ENCODE results near the gene ARHGAP18. TPM values are rescaled to one million over a fixed set of nuclear protein-coding genes. Genes with fewer than 3 reads are reported as not detected.

The ARHGAP18 gene
- total and polyA plus RNA-seq, 2 experiments from 2014 or later: 12.5 to 23.8 TPM

DNA sequence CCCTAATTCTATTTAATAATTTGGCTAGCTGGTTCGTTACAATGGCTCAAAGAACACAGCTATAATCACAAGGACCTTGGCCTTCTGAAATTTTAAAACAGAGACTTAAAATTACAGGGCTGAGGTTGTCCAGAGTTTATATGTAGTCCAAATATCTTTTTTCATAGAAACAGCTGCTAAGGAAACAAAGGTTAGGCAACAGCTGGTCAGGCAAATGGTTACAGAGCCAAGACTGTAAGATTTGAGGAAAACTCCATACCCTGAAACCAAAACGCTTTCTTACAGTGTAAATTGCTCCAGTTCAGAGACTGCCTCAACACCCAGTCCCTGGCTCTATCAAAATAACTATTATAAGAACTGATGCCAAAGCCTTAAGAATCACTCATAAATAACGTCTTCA is 9.7 kb upstream of the ARHGAP18 start:
- peak overlapping the region; percentile 50 for H2AFZ ChIP-seq
- H3K4me1 ChIP-seq (ENCODE audit: insufficient read depth): peaks cover 9% of the 10 kb centered on the region; the same call in 1 of the 2 replicates
- no peaks in the 10 kb centered on the region for H4K20me1 ChIP-seq (ENCODE audit: insufficient read depth)
- H3K27me3 ChIP-seq (replicated peaks; ENCODE audit: insufficient read depth): no peaks in the 10 kb centered on the region
- H3K4me2 ChIP-seq (ENCODE audit: unreplicated experiment): no peak overlapping the region
- peak; percentile 24 for DNase-seq
- no peak overlapping the region for H3K9ac ChIP-seq
- whole genome bisulfite sequencing, 2 experiments (ENCODE audit: low coverage in 1 of 2, low lambda C conversion rate in 2 of 2, missing lambda C conversion rate in 2 of 2): 37 to 40% methylated on average over 3 of the region's 3 CpGs
- H3K27ac ChIP-seq: no peak overlapping the region
- no peaks in the 10 kb centered on the region for H3K9me3 ChIP-seq (ENCODE audit: low read depth)
- no peaks in the 10 kb centered on the region for H3K79me2 ChIP-seq (ENCODE audit: insufficient read depth)
- no peaks in the 10 kb centered on the region for H3K36me3 ChIP-seq (ENCODE audit: low read depth)
- no peak overlapping the region for H3K4me3 ChIP-seq
- TF ChIP-seq EZH2 (IDR thresholded peaks at IDR 0.05; ENCODE audit: insufficient read depth, poor library complexity, severe bottlenecking) (no peak), EZH2phosphoT487 (IDR thresholded peaks at IDR 0.05; ENCODE audit: insufficient read depth, low read depth) (no peak)
- H3K9me2 ChIP-seq (ENCODE audit: insufficient read depth): no peaks in the 10 kb centered on the region
- no peaks in the 10 kb centered on the region for H3F3A ChIP-seq (ENCODE audit: insufficient read depth)
- in situ Hi-C loops (cut with MboI): loop anchor here (10.0 kb wide), 1 partner anchor 115 kb away; no protein-coding TSS in a partner anchor

DNA sequence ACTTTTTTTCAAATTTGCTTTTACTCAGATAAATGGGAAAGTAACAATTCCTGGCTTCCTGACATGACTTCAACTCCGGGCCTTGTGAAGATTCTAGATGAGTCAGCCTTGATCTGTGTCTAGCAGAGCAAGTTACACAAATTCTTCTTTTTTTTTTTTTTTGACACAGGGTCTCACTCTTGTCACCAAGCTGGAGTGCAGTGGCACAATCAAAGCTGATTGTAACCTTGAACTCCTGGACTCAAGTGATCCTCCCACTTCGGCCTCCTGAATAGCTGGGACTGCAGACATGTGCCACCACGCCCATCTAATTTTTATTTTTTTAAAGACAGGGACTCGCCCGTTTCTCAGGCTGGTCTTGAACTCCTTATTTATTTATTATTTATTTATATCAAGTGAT is 7.3 kb upstream of the ARHGAP18 start:
- Histone ChIP-seq H2AFZ (peak overlapping the region; percentile 68), H3K4me3 (peak overlapping the region; percentile 10; the same call in 1 of the 2 replicates), H3K9me2 (ENCODE audit: insufficient read depth) (no peaks in the 10 kb centered on the region), H3K36me3 (ENCODE audit: low read depth) (no peaks in the 10 kb centered on the region), H3K27me3 (replicated peaks; ENCODE audit: insufficient read depth) (no peaks in the 10 kb centered on the region), H3K9ac (no peak overlapping the region), H3K4me1 (ENCODE audit: insufficient read depth) (peaks cover 9% of the 10 kb centered on the region; the same call in 1 of the 2 replicates), H4K20me1 (ENCODE audit: insufficient read depth) (no peaks in the 10 kb centered on the region), H3K27ac (no peak overlapping the region), H3K4me2 (ENCODE audit: unreplicated experiment) (peak overlapping the region; percentile 55), H3K9me3 (ENCODE audit: low read depth) (no peaks in the 10 kb centered on the region), H3K79me2 (ENCODE audit: insufficient read depth) (no peaks in the 10 kb centered on the region), H3F3A (ENCODE audit: insufficient read depth) (no peaks in the 10 kb centered on the region)
- WGBS, 2 experiments (ENCODE audit: low coverage in 1 of 2, low lambda C conversion rate in 2 of 2, missing lambda C conversion rate in 2 of 2): 16 to 17% methylated on average over 5 of the region's 5 CpGs
- peak; percentile 85 for DNase-seq
- in situ Hi-C loops (cut with MboI): no loop called here
- TF ChIP-seq EZH2 (IDR thresholded peaks at IDR 0.05; ENCODE audit: insufficient read depth, poor library complexity, severe bottlenecking): no peak
- no peak for TF ChIP-seq EZH2phosphoT487 (IDR thresholded peaks at IDR 0.05; ENCODE audit: insufficient read depth, low read depth)

DNA sequence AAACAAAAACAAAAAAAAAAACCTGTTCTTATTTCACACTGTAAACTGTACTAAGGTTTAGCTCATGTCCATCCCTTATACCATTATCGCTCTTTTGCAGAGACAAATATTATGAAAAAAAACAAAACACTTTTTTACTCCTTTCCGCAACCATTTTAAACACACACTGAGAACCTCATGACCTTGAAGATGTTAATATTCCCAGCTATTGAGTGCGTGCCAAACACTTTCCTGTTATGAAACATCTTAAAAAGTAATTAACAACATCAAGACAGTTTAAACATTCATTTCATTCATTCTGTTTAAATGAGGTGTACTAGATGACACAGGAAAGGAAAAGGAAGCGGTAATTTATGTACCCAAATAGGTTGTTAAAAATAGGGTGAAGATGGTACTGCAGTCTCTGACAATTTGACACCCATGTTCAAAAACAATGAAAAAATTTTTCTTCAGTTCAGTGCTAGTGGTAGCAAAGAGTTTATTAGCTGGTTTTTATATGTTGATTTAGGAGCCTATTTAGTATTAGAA is 3.9 kb upstream of the ARHGAP18 start:
- Histone ChIP-seq H3K27me3 (replicated peaks; ENCODE audit: insufficient read depth) (no peaks in the 10 kb centered on the region), H3K9me3 (ENCODE audit: low read depth) (no peaks in the 10 kb centered on the region), H3K4me3 (no peak overlapping the region), H3K79me2 (ENCODE audit: insufficient read depth) (peaks cover 5% of the 10 kb centered on the region), H3K27ac (no peak overlapping the region), H3K4me2 (ENCODE audit: unreplicated experiment) (no peak overlapping the region), H3K36me3 (ENCODE audit: low read depth) (no peaks in the 10 kb centered on the region), H3K4me1 (ENCODE audit: insufficient read depth) (peaks cover 9% of the 10 kb centered on the region; the same call in 1 of the 2 replicates), H4K20me1 (ENCODE audit: insufficient read depth) (no peaks in the 10 kb centered on the region), H2AFZ (no peak overlapping the region), H3K9ac (no peak overlapping the region), H3K9me2 (ENCODE audit: insufficient read depth) (no peaks in the 10 kb centered on the region), H3F3A (ENCODE audit: insufficient read depth) (peaks cover 16% of the 10 kb centered on the region)
- in situ Hi-C loops (cut with MboI): no loop called here
- DNase-seq: no peak
- TF ChIP-seq EZH2phosphoT487 (IDR thresholded peaks at IDR 0.05; ENCODE audit: insufficient read depth, low read depth): no peak
- WGBS, 2 experiments (ENCODE audit: low coverage in 1 of 2, low lambda C conversion rate in 2 of 2, missing lambda C conversion rate in 2 of 2): 95 to 99% methylated on average over 4 of the region's 4 CpGs

DNA sequence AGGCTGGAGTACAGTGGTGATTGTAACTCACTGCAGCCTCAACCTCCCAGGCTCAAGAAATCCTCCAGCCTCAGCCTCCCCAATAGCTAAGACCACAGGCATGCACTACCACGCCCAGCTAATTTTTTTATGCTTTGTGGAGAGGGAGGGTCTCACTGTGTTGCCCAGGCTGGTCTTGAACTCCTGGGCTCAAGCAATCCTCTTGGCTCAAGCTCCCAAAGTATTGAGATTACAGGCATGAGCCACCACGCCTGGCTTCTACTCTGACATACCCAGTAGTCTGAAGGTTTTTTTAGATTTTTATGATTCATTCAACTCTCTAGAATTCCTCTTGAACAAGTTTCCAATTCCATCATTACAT is 1.3 kb upstream of the ARHGAP18 start:
- peaks cover 21% of the 10 kb centered on the region for H3F3A ChIP-seq (ENCODE audit: insufficient read depth)
- TF ChIP-seq EZH2 (IDR thresholded peaks at IDR 0.05; ENCODE audit: insufficient read depth, poor library complexity, severe bottlenecking): no peak
- TF ChIP-seq EZH2phosphoT487 (IDR thresholded peaks at IDR 0.05; ENCODE audit: insufficient read depth, low read depth): no peak
- DNase-seq: peak; percentile 13
- in situ Hi-C loops (cut with MboI): no loop called here
- peaks cover 31% of the 10 kb centered on the region for H3K79me2 ChIP-seq (ENCODE audit: insufficient read depth)
- WGBS, 2 experiments (ENCODE audit: low coverage in 1 of 2, low lambda C conversion rate in 2 of 2, missing lambda C conversion rate in 2 of 2): 96% methylated on average over 2 of the region's 2 CpGs
- peaks cover 15% of the 10 kb centered on the region for H3K4me1 ChIP-seq (ENCODE audit: insufficient read depth)
- H3K9ac ChIP-seq: no peak overlapping the region
- H2AFZ ChIP-seq: no peak overlapping the region; the same call in 1 of the 2 replicates
- H3K4me2 ChIP-seq (ENCODE audit: unreplicated experiment): no peak overlapping the region
- no peaks in the 10 kb centered on the region for H3K27me3 ChIP-seq (replicated peaks; ENCODE audit: insufficient read depth)
- 0 out of 2 replicates have a peak, but pooled peaks cover 3% of the 10 kb centered on the region for H3K36me3 ChIP-seq (ENCODE audit: low read depth)
- H4K20me1 ChIP-seq (ENCODE audit: insufficient read depth): no peaks in the 10 kb centered on the region
- no peak overlapping the region for H3K4me3 ChIP-seq
- H3K9me2 ChIP-seq (ENCODE audit: insufficient read depth): no peaks in the 10 kb centered on the region
- no peaks in the 10 kb centered on the region for H3K9me3 ChIP-seq (ENCODE audit: low read depth)
- H3K27ac ChIP-seq: no peak overlapping the region
